HG03108 (cell line): Measurements from ENCODE around the gene UBL3.

Experiments
- ATAC-seq: cut with Tn5 transposase; IDR thresholded peaks from one replicate; pipeline ENCODE4 v1.9.1; 2021; ENCODE audit warnings: moderate library complexity; ENCODE audit not compliant: unreplicated experiment

The UBL3 gene

DNA sequence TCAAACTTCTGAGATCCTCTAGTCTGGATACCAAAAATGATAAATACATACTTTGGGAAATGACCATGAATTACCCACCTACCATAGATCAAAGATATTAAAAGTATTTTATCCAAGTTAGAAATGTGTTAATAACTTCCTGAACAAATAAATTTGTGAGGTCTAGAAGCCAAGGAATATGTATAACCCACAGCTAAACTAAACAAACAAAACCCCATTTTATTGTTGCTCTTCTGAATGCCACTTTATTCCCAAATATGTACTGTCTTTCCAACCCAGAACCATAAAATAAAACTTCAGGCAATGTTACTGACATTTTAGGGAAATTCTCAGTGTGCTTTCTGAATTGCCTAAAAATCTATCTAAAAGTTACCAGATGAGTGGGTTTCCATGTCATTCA, 35.1 kb downstream of the UBL3 start:
- ATAC-seq, result no peak

DNA sequence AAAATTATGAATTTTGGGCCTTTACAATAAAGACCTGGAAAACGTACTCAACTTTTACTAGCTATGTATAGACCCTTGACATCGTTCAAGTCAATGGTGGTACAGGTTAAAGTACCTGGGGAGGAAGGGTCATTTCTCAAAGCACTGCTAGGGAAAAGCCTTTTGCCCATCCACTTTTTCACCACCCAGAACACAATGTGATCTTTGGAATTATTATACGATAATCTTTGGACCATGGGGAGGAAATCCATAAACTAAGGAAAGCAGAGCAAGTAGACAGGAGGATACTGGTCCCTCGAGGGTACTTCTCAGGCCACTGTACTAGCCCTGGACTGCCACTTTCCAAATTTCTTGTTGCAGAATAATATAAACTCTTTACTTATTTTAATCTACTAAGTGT, 39.5 kb downstream of the UBL3 start:
- no peak for ATAC-seq

DNA sequence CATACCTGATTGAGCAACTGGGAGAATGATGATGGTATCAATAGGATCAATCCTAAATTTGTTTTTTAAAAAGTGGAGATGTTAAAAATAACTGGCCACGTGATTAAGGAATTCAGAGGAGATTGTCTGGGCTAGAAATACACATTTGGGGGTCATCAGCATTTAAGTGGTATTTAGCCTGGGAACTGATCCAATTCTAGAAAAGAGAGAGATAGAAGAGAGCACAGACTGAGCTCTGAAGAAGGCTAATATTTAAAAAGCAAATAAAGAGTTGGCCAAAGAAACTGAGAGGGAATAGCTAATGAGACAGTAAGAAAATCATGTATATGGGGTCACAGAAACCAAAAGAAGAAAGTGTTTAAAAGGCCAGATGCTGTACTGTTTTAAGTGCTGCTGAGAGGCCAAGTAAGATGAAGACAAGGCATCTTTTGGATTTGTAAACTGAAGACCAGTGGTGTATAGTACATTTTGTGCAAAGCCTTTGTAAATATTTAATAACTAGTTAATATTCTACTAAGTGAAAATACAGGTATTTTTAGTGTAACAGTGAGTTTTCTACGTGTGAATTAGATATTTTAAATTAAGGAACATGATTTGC, 40.2 kb downstream of the UBL3 start:
- no peak for ATAC-seq

DNA sequence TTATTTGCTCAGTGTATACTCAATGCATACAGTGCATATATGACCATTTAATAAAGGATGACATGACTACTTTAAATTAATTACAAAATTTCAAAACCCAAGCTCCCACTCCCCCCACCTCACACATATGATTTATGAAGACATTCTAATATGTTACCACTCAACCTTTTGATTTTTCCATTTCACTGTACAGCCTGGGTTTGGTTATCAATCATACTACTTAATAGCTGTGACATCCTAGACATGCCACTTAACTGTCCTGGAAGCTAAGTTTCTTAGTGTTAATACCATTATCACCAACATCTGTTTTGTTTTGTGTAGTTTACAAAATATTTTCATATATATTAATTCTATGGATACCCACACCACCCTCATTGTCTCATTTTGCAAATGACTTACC, 42.2 kb downstream of the UBL3 start:
- no peak for ATAC-seq

DNA sequence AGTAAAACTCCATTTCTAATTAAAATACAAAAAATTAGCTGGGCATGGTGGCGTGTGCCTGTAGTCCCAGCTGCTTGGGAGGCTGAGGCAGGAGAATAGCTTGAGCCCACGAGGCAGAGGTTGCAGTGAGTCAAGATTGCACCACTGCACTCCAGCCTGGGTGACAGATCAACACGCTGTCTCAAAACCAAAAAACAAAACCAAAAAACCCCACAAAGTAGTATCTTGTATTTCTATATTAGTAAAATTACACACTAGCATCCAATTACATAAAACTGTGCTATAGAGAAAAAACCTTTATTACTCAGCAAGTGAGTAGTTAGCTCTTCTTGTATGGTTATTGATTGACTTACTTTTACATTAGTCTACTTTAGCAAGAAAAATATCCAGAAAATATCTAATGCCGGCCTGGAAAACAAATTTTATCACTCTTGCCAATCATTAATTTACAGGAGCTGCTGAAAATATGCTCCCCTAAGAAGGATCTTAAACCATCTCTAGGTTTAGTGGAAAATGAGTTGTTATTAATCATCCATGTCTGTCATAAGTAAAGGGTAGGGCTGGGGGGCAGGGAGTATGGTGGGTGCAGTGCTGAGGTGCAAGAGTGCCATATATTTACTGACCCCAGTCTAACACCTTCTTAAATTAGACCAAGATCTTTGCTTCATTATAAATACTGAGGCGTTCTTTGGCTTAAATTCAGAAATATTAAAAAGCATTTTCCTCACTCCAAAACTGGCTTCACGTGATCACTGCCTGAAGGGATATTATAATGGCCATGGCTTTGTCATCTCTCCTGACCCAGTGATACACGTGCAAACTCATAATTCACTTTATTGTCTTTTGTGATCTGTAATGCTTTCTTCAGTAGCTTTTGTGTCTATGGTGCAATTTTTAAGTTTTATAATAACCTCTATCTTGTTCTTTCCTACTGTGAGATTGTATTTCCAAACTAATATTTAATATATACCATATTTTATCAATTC, 44.1 kb downstream of the UBL3 start:
- ATAC-seq, result no peak

DNA sequence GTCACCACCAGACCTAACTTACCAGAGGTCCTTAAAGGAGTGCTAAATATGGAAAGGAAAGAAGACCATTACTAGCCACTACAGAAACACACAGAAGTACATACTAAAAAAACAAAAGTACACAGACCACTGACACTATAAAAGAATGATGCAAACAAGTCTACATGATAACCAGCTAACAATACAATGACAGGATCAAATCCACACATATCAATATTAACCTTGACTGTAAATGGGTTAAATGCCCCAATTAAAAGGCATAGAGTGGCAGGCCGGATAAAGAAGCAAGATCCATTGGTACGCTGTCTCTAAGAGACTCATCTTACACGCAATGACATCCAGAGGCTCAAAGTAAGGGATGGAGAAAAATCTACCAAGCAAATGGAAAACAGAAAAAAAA, 47.2 kb downstream of the UBL3 start:
- no peak for ATAC-seq

DNA sequence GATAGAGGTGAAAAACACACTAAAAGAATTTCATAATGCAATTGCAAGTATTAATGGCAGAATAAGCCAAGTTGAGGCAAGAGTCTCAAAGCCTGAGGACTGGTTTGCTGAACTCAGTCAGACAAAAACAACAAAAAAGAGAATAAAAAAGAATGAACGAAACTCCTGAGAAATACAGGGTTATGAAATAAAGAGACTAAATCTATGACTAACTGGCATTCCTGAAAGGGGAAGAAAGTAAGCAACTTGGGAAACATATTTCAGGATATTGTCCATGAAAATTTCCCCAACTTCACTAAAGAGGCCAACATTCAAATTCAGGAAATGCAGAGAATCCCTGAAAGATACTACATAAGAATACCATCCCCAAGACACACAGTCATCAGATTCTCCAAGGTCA, 47.8 kb downstream of the UBL3 start:
- ATAC-seq, result no peak

DNA sequence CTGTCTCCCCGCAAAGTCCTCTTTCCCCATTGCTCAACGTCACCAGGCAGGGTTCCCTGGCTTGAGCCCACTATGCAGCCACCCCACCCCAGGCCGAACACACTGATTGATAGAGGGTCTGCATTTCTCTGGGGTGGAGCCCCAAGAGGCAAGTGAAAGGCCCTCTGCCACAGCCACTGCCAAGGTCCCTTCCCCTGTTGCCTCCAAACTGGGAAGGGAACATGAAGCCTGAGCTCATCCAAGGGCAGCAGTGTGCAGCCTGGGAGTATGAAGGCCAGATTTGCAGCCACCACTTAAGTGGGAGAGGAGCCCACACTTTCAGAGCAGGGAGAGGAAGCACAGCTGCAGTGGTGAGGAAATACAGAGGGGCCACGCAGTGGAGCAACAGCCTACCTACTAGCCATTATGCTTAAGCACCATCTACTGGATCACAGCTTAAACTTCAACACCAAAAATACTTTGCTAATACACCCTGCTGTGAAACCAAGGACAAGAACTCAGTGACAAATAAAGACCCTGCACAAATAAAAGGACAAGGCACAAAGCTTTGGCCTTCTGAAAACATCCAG, 48.6 kb downstream of the UBL3 start:
- ATAC-seq, result no peak

DNA sequence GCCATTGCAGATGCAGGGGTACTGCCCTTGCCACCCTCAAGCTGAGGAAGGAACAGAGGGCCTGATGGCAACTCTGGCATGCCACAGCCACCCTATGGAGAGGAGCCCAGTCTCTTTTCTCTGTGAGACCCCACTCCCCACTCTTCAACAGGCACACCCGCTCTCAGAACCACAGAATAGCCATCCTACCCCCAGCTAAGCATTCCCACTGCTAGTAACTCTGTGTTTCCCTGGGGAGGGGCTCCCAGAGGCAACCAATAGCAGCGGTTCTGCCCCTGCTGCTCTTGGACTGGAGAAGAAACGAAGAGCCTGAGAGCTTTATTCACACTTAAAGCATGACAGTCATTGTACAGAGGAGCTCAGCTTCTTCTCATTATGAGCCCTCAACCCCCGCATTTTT, 49.3 kb downstream of the UBL3 start:
- ATAC-seq, result no peak

DNA sequence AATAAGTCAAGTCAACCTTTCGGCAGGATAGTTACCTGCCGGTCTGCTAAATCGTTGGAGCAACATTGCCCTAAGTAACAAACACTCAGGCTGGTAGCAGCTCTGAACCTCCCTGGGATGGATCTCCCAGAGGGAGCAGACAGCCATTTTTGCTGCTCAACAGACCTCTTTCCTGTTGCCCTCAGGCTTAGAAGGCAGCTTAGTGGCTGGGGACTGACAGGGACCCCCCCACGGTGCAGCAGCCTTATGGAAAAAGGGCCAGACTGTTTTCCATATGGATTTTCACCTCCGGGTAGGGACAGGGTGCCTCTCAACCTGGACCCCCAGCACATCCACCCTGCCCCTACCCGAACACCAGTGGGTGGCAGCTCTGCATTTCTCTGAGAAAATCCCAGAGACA, 49.7 kb downstream of the UBL3 start:
- no peak for ATAC-seq

DNA sequence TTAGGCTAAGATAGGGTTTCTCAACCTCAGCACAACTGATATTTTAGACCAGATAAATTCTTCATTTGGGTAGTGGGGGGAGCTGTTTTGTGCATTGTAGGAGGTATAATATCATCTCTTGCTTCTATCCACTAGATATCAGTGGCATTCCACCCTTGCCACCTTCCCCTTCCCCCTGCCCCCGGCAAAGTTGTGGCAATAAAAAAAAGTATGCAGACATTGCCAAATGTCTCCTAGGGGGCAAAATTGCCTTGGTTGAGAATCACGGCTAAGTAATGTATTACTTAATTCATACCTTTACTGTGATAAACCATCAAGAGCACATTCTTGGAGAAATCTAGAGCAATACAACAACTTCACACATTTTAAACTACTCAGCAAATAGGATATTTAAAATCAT, 51.4 kb downstream of the UBL3 start:
- no peak for ATAC-seq

DNA sequence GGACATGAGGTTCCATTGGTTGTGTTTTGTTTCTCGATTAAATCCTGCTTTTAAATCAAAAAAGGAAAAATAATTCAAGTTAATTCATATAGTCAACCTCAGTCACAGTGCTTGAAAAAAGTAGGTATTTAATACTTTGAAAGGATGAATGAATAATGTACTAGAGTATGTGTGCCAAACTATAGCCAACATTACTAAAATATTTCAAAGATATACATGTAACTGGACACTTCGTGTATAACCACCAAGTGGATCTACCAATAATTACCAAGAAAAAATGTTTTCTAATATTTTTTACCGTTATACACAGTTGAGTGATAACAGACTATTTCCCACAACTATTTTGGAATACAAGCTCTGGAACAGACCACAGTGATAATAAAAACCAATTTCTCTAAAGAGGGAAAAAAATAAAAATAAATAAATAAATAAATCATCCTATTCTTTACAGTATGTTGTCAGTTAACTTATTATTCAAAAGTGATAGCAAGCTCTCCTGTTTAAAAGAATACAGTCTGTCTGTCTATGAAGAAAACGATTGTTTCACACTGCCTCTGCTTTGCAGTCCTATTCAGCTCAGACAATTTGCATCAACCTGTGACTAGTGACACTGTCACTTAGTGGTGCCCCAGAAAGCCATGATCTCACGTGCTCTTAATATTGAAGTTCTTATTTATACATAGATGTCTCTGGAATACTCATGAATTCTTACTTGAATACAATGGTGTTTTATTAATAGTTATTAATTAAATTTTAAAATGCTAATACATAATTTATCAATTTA, 58.2 kb downstream of the UBL3 start:
- ATAC-seq, result no peak

DNA sequence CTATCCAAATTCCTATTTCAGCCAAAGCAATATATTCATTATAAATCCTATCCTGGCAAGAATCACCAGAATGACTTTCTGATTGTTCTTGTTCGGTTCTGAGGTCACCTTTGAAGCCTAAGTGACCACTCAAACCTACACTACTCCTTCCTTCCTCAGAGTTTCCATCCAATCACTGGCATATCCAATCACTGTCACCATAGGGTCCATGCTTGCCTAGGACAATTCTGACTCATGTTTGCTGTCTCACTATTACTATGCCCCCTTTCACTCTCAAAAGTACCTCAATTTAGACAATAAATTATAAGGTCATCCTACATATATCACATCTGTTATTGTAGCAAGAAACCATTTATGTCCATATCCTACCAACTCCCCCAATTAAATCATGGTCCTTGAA, 58.9 kb downstream of the UBL3 start:
- no peak for ATAC-seq

DNA sequence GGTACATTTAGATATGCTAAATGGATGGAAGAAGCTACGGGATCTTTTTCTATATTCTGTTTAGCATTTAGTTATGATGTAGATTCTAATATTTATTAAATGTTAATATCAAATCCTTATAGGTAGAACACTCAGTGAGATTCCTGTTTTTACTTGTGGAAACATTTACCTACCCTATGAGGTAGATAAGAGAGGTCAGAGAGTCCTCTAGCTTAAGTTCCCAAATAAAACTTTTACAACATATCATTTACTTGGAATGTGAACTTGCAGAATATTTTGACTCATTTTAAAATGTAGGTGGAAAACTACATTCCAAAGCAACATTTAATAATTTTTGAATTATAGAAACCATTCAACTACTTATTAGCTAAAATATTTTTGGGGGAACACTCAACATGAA, 63.7 kb downstream of the UBL3 start:
- no peak for ATAC-seq

DNA sequence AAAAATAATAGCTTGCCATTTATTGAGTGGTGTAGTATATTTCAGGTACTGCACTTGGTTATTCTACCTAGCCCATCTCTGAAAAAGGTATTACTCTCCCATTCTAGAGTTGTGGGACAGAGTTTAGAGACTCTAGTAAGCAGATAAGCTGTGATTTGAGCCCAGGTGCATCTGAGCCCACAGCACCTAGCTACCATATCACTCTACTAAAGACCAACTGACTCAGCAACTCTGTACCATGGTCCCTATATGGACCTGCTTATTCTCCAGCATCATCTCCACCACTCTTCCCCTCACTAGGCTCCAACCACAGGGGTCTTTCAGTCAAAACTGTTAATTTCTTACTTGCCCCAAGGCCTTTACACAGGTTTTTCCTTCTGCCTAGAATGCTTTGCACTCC, 64.4 kb downstream of the UBL3 start:
- ATAC-seq, result no peak

DNA sequence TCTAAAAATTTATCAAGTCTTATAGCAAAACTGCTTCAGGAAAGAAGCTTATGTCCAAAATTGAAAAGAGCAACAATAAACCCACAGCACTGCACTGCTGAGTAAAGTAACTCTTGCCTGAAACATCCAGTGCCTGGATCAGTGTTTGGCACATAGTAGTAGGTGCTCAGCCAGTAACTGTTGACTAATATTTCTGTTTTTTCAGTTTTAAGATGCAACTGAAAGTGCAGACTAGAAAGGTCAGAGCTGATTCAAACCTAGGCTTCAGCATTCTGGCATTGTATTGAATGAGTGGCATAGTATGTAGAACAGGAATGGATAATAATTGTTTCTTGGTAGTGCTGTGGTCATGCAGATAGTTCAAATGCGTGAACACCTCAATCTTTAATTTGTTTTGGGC, 67.6 kb downstream of the UBL3 start:
- no peak for ATAC-seq

DNA sequence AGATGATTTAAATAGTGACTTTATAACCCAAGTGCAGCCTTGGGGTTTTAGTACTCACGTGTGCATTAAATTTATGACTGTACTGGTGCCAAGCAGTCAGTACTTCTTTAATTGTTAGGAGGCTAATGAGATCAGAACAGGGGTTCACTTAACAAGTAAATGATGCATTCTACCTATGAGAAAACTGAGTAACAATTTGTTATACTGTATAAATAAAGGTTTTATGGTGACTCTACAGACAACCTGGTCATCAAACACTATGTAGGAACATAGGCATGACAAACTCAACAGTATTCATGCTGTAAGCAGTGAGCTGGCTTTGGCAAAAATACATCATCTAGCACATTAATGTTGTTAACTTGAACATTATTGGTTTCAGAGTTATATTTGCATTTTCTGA, 75.6 kb downstream of the UBL3 start:
- no peak for ATAC-seq

DNA sequence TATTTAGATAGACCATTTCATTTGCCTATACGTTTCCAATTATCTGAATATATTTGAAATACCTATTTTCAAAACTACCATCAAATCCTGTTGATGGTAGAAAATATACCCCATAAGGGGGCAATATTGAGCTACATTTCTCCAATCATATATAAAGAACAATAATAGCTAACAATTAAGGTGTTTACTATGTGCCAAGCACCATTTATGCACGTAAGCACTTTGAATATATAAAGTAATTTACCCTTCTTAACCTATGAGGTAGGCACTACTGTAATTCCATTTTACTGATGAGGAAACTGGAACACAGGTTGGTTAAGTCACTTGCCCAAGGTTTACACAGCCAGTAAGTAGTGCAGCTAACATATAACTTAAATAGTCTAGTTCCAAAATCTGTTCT, 79.2 kb downstream of the UBL3 start:
- ATAC-seq, result no peak

DNA sequence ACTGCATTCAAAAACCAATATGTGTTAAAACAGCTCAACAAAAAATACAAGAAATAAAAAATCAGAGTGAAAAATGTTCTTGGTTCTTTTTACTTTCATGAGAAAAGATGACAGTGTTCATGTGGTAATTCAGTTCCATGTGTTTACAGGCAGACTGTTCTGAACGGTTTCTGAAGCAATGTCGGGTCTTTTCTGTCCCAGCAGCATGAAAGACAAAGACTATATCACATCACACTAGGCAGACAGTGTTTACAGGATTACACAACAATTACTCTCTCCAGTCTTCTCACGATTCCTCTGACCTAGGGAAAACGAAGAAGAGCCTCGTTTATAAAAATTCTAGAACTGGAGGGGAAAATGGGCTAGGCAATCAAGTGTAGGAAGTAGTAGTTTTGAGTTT, 83.4 kb downstream of the UBL3 start:
- no peak for ATAC-seq

DNA sequence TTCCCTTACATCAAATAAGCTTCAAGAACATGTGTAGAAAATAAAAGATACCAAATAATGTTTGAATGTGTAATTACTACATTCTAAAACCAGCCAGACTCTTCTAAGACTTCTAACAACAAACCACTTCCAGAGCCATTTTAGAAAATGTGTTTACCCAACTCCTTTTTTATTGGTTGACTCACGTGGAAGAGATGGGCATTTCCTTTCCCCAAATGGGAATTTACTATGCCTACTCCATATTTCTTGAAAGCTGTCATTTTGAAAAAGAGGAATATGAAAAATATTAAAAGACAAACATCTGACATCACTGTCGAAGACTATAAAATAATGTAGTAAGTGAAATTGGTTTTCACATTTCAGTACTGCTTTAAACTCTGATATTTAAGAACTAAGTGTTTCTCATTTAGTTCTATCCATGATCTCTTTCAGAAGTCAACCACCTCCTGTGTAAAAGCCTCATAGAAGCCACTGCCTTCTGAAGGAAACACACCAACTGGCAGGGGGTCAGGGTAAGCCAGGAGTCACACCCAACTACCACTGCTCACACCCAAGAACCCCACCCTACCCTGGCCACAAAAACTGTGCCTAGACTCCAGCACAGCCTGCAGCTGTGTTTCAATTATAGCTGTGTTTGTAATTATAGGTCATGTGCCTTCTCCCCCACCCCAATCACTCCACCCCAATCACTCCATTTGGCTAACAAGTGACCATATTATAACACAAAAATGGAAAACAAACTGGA, 86.8 kb downstream of the UBL3 start:
- no peak for ATAC-seq

DNA sequence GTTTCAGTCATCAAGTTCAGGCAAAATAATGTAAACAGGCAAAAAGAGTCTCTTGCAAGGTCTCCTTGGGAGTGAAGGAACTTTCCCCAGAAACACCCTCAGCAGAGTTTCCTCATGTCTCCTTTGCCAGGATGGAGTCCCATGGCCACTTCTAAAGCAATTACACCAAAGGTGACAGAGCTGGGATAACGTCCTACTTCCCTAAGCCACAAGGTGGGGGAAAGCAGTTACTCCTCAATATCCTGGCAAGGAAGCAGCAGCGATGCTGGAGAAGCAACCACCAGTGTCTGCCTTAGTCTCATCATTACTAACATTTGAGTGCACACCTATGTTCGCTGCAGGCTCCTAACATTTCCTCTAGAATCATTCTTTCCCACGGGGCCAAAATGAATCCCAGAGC, 88.6 kb downstream of the UBL3 start:
- no peak for ATAC-seq
